NCI-H2227 (cell line): ENCODE measurements around the gene ERBIN.
"Not testable (repeated sequence)": the region's sequence is repeated elsewhere in the genome, so short reads cannot be mapped to it uniquely, and the experiment has no call there.

Source experiments
- DNase-seq: peaks from one replicate; lab custom pipeline; 2025; ENCODE audit not compliant: unreplicated experiment; lab: John Stamatoyannopoulos, UW

The ERBIN gene

DNA sequence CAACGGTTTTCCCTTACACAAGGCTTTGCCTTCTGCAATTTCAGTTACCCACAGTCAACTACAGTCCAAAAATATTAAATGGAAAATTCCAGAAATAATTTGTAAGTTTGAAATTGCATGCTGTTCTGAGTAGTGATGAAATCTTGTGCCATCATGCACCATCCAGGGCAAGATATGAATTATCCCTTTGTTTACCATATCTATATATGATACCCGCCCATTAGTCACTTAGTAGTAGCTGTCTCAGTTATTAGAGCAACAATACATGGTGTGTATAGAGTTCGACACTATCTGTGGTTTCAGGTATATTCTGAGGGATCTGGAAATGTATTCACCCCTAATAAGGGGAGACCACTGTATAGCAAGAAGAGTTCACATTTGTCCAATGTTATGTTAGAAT, 29.4 kb downstream of the ERBIN start:
- DNase-seq: no peak

DNA sequence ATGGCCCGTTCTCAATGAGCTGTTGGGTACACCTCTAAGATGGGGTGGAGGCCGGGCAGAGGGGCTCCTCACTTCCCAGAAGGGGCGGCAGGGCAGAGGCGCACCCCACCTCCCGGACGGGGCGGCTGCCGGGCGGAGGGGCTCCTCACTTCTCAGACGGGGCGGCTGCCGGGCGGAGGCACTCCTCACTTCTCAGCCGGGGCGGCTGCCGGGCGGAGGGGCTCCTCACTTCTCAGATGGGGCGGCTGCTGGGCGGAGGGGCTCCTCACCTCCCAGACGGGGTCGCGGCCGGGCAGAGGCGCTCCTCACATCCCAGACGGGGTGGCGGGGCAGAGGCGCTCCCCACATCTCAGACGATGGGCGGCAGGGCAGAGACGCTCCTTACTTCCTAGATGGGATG, 31.3 kb downstream of the ERBIN start:
- DNase-seq: not testable (repeated sequence)

DNA sequence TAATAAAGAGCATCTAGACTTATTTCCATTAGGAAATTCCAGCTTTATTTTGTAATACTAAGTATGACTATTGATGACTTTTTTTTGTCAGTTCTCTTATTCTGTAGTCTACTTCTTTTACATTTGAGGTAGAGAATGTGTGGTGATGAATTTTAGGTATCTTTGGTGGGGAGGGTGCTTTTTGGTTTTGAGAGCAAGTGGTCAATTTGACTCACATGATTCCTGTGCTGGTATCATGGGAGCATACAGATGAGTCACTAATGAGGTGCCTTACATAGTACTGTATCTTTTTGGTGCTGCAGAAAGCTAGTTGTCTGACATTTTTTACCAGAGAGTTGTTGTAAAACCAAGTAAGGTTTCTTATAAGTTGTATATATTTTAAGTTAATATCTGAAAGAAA, 35.3 kb downstream of the ERBIN start:
- DNase-seq: no peak

DNA sequence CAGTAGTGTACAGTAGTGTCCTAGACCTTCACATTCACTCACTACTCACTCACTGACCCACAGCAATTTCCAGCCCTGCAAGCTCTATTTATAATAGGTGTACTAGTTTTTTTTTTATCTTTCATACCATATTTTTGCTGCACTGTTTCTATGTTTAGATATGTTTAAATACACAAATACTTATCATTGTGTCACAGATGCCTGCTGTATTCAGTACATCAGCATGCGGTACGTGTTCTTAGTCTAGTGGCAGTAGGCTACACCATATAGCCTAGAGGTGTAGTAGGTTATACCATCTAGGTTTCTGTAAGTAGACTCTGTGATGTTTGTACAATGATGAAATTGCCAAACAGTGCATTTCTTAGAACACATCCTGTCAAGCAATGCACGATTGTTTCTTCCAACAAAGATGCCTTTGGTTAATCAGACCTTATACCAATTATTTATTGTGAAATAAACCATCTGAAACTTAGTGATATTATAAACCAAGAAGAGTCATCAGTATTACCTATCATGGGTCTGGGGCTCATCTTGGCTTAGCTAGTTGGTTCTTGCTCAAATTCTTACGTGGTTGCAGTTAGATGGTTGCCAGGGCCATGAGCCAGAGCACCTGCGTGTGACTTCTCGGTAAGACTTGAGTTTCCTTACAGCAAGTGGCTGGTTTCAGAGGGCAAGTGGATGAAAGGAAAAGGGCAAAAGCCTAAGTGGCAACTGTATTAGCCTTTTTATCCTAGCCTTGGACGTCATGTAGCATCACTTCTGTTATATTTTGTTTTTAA, 41.1 kb downstream of the ERBIN start:
- DNase-seq: no peak

DNA sequence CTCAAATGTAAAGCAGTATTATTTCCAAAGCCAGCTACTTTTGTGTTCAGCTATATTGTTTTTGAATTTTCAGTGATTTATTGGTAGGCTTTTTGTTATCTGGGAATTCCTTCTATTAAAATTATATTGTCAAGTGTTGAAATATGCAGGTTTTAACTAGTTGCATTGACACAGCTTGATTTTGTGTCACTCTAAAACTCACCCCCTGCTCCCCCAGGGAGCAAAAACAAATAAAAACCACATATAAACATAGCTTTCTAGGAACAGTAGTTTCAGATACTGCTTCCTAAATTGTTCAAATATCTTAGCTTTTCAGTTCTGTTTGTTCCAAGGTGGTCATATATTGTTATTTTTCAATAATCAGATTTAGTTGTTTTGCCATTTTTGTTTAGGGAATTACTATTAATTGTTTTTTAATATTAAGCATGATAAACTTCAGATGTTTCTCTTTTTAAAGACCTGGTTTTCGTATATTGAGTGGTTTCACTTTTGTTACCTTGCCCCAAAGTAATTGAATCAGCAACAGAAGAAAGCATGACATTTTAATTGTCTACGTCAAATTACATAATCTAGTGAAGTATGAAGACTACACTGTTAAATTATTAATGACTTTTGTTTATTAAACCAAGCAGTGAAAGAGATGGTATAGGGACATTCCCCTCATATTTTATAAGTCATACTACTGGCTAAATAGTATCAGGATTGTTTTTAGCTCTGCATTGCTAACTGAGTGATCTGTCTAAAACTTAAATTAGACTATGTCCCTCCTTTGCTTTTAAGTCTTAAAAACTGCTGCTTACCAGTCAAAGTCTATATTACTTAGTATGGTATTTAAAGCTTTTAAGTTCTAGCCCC, 43.4 kb downstream of the ERBIN start:
- DNase-seq: no peak

DNA sequence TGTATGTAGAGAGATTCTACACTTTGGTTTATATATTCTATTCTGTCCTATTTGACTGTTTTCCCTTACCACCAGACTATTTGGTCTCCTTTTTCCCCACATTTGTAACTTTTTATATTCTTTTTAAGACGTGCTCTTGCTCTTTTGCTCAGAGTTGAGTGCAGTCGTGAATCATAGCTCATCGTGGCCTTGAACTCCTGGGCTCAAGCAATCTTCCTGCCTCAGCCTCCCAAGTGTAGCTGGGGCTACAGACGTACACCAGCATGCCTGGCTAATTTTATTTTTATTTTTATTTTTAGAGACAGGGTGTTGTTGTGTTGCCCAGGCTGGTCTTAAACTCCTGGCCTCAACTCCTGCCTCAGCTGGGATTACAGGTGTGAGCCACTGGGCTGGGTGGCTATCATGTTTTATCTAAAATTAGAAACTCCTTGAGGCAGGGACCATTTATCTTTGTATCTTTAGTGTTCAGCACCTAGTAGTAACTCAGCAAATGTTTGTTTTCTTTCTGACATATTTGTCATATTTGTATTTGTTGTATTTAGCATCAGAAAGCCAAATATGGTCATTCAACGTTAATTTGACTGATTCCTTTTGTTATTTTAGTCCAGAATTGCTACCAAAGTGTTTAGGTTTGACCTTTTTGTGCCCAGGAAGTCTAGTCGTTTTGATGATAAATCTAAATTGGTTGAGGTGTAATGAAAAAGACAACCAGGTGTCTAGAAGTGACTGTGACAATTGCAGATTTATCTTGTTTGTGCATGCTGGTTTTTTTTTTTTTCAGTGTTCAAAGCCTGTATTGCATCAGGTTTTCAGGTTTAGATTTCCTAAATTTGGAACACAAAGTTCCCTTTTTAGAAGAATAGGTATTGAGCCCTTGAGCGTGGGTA, 44.3 kb downstream of the ERBIN start:
- no peak for DNase-seq

DNA sequence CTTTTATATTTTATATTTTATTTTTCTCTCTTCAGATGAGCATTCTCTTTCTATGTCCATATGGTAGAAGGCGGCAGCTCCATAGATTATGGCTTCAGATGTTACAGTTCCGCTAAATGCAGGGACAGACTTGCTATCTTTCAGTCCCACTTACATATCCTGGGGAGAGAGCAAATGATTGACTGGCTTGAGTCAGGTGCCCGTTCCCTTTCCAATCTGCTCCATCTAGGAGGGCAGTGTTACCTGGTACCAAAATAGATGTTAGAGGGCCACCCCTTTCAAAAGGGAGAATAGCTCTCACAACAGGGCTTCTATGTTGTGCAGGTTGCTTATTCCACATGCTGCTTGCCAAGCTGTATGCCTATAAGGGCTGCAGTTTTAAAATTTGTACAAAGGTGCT, 45.3 kb downstream of the ERBIN start:
- DNase-seq: no peak

DNA sequence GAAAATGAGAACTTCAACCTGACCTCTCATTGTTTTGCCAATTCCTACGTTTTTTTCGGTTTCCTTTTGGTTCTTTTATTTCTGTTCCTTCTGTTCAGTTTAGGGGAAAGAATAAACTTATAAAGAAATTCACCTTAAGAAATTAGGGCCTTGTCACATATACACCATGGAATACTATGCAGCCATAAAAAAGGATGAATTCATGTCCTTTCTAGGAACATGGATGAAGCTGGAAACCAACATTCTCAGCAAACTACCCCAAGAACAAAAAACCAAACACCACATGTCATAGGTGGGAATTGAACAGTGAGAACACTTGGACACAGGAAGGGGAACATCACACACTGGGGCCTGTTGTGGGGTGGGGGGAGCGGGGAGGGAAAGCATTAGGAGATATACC, 46.5 kb downstream of the ERBIN start:
- DNase-seq: not testable (repeated sequence)

DNA sequence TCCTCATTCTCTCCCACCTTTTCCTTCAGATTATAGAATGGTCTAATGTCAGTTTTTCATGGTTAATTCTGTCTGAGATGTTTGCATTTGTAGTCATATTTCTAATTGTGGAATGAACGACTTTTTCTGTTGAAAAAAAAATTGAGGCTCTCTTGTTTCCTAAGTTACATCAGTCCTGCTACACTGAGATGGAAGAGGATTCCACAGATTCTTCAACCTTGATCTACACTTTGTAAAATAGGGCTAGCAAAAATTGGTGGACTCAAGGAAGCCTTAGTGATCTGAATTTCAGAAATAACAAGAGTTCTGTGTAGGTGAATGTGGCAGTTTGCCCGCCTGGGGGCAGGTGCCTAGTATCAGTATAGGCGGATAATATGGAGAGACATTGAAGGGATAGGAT, 51.9 kb downstream of the ERBIN start:
- DNase-seq: no peak

DNA sequence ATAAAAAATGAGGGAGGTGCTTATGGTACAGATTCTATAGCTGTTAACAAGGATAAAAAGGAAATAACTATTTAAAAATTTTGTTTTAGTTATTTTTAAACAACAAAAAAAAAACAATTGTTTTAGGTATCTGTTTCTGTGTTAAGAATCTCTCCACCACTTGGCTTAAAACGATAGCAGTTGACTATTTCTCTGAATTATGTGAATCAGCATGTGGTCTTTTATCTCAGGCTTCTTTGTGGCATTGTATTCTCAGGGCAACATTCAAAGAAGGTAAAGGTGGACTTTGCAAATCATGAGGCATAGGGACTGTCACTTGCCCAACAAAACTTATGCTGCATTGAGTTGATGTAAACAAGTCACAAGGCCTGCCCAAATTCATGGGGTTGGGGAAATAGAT, 55.2 kb downstream of the ERBIN start:
- DNase-seq: no peak

DNA sequence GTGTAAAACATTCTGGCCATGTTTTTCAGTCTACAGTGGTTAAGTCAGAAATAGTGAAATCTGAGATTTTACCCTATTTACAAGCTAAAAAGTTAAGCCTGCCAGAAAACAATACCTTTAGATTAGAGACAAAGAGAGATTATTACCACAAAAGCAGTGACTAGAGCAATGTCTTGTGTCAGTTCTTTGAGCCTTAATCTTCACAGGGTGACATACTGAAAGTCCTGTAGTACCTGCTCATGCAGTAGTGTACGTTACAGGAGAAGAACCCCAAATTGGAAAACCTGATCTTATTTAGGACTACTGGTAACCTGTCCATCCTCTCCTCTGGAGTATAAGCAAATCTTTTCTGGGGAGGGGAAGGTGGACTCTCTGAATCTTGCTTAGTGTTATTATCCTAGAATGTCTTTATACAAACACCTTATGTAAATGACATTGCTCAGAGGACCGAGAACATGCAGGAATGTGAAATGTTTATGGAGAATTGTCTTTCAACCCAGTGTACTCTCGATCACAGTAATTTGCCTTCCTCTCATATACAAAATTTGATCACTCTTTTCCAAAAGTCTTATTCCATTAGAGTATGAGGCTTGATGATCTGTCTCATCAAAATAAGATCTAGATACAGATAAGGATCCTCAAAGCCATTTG, 55.7 kb downstream of the ERBIN start:
- DNase-seq: no peak

DNA sequence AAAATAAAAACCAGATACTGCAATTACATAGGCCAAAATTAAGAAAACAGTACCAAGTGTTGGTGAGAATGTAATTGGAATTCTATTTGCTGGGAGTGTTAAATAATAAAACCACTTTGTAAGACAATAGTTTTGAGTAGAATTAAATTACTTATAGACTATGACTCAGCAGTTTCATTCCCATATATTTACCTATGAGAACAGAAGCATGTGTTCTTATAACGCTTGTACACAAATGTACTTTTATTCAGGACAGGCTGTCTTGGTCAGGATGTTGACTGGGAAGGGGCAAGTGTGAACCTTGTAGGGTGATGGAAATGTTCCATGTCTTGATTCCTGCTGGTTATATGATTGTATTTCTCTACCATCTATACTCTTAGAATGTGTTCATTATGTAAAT, 56.3 kb downstream of the ERBIN start:
- DNase-seq: no peak

DNA sequence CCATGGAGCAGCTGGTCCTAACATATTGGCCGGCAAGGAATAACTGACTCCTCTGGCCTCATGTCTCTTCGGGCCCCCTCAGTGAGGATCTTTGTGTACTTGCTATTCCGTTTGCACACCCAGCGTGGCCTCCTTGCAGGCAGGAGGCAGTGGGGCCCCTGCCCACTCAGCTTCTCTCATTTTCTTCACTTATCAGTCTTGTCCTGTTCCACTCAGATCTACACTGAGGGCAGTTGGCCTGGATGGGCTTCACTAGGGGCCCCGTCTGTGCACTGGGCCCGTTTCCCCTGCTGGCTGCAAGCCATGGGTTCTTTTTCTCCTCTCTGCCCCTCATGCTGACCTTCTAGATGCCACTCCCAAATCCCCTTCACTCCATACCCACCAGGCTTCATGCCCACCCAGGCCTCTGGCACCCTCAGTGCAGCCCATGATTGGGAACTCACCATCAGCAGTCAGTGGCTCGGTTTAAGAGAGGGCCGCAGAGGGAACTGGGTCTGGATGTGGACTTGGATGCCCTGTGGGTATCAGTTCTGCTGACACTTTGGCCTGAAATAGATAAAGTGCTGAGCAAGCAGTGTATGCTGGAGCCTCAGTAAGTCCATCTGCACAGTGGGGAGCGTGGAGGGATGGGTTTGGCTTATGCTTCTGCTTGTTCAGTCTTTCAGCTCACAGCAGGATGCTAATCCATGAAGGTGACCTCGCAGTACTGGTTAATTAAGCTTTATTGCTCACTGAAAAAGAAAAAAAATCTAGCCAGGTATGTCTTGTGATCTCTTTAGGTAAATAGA, 57.9 kb downstream of the ERBIN start:
- no peak for DNase-seq

DNA sequence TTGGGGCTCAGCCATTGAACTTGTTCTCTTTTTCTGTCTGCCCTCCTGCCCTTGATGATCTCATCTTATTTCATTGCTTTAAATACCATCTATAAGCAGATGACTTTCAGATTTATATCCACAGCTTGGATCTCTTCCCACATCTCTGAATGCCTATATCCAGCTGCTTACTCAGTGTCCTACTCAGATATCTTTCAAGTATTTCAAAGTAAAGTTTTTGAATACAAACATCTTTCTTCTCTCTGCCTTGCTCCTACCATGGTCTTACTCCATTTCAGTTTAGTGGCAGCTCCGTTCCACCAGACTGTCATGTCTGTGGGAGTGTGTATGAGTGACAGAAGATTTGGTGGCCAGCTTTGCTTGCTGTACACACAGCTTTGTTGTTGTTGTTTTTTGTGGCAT, 59.7 kb downstream of the ERBIN start:
- DNase-seq: no peak

DNA sequence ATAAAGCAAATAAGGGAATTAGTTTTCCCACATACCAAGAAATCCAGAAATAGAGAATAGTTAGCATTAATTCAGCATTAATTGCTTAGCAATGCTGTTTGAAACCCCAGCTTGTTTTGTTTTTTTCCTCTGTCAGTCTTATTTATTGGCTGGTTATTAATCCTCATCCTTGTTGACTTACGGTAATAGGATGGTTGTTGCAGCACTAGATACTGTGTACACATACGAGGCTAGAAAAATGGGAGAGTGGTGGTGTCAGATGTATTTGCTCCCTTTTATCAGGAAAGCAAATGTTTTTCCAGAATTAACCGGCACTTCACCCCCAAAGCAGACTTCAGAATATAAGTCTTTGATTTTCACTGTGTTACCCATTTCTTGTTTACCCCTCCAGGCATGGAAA, 60.4 kb downstream of the ERBIN start:
- no peak for DNase-seq

DNA sequence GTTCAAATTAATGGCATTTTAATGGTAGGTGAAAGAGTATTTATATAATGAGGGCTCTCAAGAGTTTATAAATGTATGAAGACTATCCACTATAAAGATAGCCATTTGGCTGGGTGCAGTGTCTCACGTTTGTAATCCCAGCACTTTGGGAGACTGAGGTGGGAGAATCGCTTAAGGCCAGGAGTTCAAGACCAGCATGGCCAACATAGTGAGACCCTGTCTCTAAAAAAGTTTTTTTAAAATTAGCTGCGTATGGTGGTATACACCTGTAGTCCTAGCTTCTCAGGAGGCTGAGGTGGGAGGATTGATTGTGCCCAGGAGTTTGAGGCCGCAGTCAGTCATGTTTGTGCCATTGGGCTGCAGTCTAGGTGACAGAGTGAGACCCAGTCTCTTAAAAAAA, 61.6 kb downstream of the ERBIN start:
- DNase-seq: no peak

DNA sequence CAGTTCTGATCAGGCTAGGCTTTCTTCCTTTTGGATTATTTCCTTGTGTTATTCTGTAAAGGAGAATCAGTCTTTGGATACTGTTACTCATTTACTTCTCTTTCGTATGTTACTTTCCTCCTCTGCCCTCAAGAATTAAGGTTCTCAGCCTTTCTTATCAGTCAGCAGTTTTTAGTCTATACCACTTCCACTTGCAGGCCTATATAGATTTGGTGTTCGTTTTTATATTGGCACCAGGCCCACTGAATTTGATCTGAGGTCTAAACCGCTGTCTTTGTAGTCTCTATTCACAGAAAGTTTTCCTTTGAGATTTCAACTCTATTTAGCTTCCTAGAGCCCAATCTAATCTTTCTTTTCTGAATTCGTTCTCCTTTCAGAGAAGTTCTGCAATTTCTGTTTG, 62.8 kb downstream of the ERBIN start:
- no peak for DNase-seq

DNA sequence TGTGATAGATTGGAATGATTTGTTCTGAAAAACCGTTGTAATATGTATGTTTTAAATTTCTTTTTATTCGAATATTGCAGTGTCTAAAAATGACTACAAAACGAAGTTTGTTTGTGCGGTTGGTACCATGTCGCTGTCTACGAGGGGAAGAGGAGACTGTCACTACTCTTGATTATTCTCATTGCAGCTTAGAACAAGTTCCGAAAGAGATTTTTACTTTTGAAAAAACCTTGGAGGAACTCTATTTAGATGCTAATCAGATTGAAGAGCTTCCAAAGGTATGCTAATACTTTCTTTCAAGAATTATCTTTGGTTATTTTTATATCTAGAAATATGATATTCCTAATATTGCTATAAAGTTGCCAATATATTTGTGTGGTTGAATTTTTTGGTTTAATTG, 66.3 kb downstream of the ERBIN start:
- DNase-seq: no peak

DNA sequence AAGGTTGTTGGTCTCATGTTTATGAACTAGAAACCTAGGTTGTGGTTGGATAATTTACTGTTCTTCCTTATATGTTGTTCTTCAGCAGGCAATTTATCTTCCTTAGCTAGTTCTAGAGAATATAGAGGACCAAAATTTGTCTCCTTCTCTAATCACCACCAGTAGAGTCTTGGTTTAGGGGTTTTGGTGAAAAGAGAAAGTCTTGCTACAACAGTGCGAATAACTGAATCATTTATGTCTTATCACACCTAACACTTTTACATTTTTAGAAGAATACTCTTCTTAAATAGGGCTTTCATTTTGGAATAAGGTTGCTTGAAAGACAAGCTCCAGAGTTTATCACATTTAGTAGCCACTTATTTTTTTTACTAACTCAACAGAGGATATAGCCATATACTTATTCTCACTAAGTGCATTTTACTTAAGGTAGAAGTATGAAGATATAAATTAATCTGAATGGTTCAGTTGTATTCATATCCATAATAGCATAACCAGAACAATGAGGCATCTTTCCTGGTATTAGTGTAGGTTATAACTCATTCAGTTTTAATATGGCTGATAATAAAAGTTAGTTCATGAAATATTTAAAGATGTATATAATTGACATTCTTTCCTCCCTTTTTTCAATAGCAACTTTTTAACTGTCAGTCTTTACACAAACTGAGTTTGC, 67.9 kb downstream of the ERBIN start:
- no peak for DNase-seq
